Stimulated activated naive CD8-positive, alpha-beta T cell treated with anti-CD3 and anti-CD28 coated beads, Interleukin-15, amount 100 ng/mL, for 72 hours (primary cell): ENCODE data around the gene PRPF18.
A peak's percentile ranks its signal among the peaks of the same experiment; 100 is the strongest.

Source experiments
- ATAC-seq: fragments of 150-1000 bp; cut with Tn5 transposase; 2 replicates; pipeline ENCODE4 v1.10.0; 2021; ENCODE audit warnings: mild to moderate bottlenecking, moderate library complexity
- DNase-seq, 2 donors: peaks; one replicate each; pipeline ENCODE4 v3.0.0; 2021 to 2022
- H3K27ac Mint-ChIP-seq, 2 donors: one replicate each; pipeline ENCODE4 v1.8.0; 2022; ENCODE audit warnings: mild to moderate bottlenecking in 2 of 2, mixed read lengths in 2 of 2, moderate library complexity in 2 of 2
- H3K27me3 Mint-ChIP-seq: one replicate; pipeline ENCODE4 v1.8.0; 2022; ENCODE audit warnings: mixed read lengths
- H3K4me1 Mint-ChIP-seq: one replicate; pipeline ENCODE4 v1.8.0; 2022; ENCODE audit warnings: mild to moderate bottlenecking, mixed read lengths
- H3K4me3 Mint-ChIP-seq, 2 donors: one replicate each; pipeline ENCODE4 v1.8.0; 2022; ENCODE audit warnings: mild to moderate bottlenecking in 2 of 2, mixed read lengths in 2 of 2, moderate library complexity in 1 of 2
- H3K9me3 Mint-ChIP-seq, 2 donors: one replicate each; pipeline ENCODE4 v1.8.0; 2022; ENCODE audit warnings: mixed read lengths in 2 of 2

The PRPF18 gene

DNA sequence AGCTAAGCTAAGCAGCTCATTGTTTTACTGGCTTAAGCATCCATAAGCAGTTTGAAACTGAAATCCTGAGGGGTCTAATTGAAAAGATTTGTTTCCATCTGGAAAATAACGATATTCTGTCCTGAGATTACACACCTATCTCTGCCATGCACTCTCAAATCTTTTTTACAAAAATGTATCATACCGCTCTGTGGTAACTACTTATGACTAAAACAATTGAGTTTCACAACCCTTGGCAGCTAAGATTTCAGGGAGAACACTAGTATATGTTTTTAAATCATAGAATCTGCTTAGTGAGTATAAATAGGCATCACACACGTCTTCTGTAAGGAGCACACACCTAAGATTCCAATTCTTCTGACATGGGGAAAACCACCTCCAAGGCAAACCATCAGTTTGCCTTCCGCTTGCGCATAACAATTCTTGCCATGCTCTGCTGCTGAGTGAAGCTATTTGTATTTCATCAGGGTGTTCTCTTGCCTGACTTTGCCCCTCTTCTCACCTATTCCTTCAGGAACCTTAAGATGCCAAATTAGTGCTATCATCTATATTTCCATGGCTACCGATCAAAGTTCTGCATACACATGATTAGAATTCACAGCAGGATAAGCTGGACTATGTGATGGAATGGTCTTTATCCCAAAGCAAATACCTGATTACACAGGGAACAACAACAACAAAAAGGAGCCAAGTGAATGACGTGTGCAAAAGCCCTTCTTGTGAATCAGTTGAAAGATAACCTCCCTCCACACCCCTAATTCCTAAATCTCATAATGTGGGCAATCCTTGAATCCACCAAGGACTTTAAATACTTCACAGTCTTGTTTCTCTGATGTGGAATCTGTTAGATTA lies 40.9 kb downstream of the PRPF18 start:
- no peak for DNase-seq
- ATAC-seq = no peak
- Mint-ChIP-seq H3K9me3 (no peaks in the 10 kb centered on the region), H3K4me3 (no peak overlapping the region), H3K27me3 (no peaks in the 10 kb centered on the region), H3K27ac (no peak overlapping the region), H3K4me1 (no peaks in the 10 kb centered on the region)

DNA sequence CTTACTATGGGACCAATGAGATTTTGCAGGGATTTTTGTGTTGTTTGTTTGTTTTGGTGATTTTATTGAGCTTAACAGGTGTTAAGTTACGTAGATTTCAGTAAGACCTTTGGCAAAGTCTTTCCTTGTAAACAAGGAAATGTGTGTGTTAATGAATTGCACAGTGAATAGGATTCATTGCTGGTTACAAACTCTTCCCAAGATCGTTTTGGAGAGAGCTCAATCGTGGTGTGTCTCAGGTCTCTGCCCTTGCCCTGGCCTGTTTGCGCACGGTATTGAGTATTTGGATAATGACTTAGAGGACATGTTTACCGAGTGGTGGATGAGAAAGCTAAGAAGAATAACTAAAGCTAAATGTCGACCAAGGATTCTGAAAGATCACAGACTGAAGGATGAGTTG lies 41.9 kb downstream of the PRPF18 start:
- Mint-ChIP-seq H3K27me3 (no peaks in the 10 kb centered on the region), H3K4me3 (no peak overlapping the region), H3K4me1 (no peaks in the 10 kb centered on the region), H3K27ac (no peak overlapping the region), H3K9me3 (no peaks in the 10 kb centered on the region)
- DNase-seq (no peak), ATAC-seq (no peak)

DNA sequence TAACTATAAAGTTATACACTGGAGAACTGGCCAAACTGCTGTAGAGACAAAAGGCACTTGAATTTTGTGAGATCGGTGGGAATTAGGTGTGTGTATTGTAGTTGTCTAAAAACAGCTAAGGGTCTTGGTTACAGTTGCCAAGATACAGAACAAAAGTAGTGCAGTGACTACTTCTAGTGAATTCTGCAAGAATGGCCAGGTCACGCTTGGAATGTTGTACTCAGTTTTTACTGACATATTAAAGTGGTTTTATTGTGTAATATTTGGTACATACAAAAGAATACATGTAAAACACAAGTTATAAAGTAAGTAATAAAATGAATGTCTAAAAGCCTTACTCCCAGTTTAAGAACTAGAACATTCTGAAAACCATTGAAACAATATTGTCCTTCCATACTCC lies 42.4 kb downstream of the PRPF18 start:
- ATAC-seq (no peak), DNase-seq (no peak)
- H3K4me3 Mint-ChIP-seq = no peak overlapping the region
- no peaks in the 10 kb centered on the region for H3K27me3 Mint-ChIP-seq
- H3K9me3 Mint-ChIP-seq = no peaks in the 10 kb centered on the region
- H3K27ac Mint-ChIP-seq = no peak overlapping the region
- H3K4me1 Mint-ChIP-seq = no peaks in the 10 kb centered on the region

DNA sequence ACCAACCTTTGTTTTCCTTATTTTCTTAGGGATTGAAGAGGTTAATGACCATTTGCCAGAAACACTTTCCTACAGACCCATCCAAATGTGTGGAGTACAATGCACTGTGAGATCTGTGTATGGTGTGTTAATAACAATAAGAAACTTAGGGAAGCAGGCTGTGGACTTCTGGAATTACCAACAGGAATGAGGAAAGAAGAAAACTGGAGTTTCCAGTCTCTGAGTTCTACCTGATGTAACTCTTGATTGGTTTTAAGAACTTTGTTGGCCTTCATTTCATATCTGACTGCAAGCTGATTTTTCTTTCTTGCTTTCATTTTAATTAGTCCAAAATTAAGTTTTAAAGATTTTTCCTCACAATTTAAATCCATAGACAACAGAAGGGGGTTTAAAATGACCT lies 43.5 kb downstream of the PRPF18 start:
- DNase-seq (no peak), ATAC-seq (no peak)
- Mint-ChIP-seq H3K27ac (no peak overlapping the region), H3K4me1 (no peaks in the 10 kb centered on the region), H3K4me3 (no peak overlapping the region), H3K9me3 (no peaks in the 10 kb centered on the region), H3K27me3 (no peaks in the 10 kb centered on the region)

DNA sequence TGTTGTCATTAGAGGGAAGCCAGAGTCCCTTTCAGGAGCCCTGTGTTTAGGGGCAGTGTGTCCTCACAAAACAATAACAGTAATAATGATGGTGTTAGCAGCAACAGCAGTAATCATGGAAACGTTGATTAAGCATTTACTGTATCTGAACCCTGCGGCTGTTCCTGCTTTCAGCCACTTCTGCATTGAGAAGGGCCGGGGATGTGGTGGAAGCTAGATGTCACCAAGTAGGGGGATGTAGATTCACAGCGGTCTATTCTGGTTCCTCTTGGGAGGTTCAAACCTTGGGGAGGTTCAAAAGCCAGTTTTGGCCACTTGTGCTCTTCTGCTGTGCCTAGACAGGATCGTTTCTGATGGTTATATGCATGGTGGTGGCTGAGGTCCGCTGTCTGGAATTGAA lies 44.8 kb downstream of the PRPF18 start:
- Mint-ChIP-seq H3K27me3 (no peaks in the 10 kb centered on the region), H3K9me3 (no peaks in the 10 kb centered on the region), H3K27ac (no peak overlapping the region), H3K4me3 (no peak overlapping the region), H3K4me1 (no peaks in the 10 kb centered on the region)
- ATAC-seq = no peak
- no peak for DNase-seq

DNA sequence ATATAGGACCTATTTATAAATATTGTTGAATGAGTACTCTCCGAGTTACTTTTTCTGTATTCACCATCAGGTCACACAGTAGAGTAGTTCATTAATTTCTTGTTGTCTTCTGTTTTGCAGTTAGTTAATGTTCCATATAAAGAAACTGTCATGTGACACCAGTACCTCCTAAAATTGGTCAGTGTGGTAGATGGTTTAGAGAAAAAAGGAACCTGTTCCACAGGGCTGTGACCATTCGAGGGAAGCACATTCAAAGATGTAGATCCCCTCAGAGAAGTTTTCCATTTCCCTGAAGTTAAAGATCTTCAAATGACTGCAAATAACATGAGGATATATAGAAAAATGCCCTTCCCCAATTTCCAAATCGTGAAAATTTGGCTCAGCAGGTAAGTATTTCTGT lies 45.7 kb downstream of the PRPF18 start:
- no peak for DNase-seq

DNA sequence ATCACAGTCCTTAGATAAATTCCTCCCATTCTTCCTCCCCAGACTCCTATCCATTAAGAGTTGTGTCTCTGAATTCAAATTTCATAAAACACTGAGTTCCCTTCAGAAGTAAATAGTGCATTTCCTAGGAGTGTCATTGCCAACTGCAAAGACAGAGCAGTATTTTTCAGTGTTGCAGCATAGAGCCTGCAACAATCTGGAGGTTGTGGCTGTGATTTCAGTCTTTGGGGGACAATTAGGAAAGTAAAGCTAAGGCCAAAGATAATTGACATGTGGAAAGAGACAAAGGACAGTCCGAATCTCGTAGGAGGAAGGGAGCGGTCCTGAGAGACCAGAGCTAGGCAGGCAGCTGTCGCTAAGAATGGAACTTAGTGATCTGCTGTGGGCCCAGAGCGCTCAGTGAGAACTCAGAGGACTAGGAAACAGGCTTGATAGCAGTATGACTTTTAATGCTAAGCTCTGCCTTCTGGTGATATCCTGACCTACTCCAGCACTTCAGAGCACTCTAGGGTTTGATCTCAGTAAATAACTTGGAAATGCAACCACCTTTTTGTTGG lies 46.2 kb downstream of the PRPF18 start:
- Mint-ChIP-seq H3K4me3 (no peak overlapping the region), H3K9me3 (no peaks in the 10 kb centered on the region), H3K27me3 (no peaks in the 10 kb centered on the region), H3K27ac (peak overlapping the region in 1 of 2 donors; percentile 2), H3K4me1 (no peaks in the 10 kb centered on the region)
- DNase-seq = no peak
- ATAC-seq = no peak

More for the DNA sequence above, 45.7 kb downstream of the PRPF18 start:
- no peak for ATAC-seq
- Mint-ChIP-seq H3K9me3 (no peaks in the 10 kb centered on the region), H3K27me3 (no peaks in the 10 kb centered on the region), H3K27ac (no peak overlapping the region), H3K4me3 (no peak overlapping the region), H3K4me1 (no peaks in the 10 kb centered on the region)

DNA sequence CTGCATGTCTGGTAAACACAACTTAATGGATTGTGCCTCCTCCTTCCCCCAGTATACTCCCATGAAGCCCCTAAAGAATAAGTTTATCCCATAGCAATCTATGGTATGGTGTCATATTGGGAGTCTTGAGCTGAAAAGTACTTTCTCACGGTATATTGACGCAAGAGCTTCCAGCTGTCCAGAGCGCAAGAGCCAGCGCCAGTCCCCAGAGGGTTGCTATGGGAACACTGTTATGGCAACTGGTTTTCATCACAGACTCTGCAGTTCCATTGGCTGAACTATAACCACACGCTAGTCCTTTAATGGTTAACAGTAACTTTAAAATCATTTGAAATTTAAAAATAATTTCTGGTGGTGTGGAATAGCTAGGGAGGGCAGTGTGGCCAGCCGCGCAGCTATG lies 46.9 kb downstream of the PRPF18 start:
- ATAC-seq (no peak), DNase-seq (no peak)
- Mint-ChIP-seq H3K27ac (no peak overlapping the region), H3K27me3 (no peaks in the 10 kb centered on the region), H3K4me1 (no peaks in the 10 kb centered on the region), H3K4me3 (no peak overlapping the region), H3K9me3 (no peaks in the 10 kb centered on the region)

DNA sequence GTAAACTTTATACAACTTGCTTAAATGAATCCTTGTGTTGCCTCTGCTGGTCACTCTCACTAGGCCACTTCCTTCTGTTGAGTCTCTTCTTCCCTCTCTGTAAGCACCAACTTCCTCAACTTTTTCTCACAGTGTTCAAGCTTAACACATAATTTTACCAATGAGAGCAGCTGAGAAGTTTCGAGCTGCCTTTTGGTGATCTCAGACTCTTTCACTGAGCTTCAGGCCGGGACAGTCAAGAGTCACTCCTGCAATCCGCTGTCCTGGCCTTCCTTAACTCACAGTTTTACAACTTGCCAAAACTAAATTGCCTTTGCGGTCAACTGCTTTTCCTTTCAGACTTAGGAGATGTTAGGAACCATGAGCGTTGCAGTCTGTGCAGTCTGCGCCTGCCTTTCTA lies 47.4 kb downstream of the PRPF18 start:
- no peak overlapping the region for H3K4me3 Mint-ChIP-seq
- H3K27me3 Mint-ChIP-seq = no peaks in the 10 kb centered on the region
- no peak for DNase-seq
- no peak overlapping the region for H3K27ac Mint-ChIP-seq
- ATAC-seq = no peak
- H3K9me3 Mint-ChIP-seq = no peaks in the 10 kb centered on the region
- H3K4me1 Mint-ChIP-seq = no peaks in the 10 kb centered on the region

DNA sequence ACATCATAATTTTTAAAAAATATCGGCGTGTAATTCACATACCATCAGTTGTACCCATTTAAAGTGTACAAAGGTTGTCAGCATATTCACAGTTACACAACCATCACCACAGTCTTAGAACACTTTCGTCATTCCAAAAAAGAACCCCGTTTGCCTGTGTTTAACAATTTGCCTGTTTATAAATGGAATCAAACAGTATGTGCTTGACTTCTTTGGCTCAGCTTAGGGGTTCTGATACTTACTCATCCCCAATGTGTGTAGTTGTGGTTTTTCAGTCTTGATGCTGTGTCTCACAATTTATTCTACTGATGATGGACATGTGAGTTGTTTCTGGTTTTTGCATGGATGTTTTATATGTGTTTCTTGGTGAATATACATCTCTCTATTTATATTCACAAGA lies 50.0 kb downstream of the PRPF18 start:
- Mint-ChIP-seq H3K9me3 (peaks cover 15 to 17% of the 10 kb centered on the region in 2 donors), H3K4me1 (no peaks in the 10 kb centered on the region), H3K27me3 (no peaks in the 10 kb centered on the region), H3K27ac (peak overlapping the region in 1 of 2 donors; percentile 36), H3K4me3 (no peak overlapping the region)
- DNase-seq (no peak), ATAC-seq (no peak)

DNA sequence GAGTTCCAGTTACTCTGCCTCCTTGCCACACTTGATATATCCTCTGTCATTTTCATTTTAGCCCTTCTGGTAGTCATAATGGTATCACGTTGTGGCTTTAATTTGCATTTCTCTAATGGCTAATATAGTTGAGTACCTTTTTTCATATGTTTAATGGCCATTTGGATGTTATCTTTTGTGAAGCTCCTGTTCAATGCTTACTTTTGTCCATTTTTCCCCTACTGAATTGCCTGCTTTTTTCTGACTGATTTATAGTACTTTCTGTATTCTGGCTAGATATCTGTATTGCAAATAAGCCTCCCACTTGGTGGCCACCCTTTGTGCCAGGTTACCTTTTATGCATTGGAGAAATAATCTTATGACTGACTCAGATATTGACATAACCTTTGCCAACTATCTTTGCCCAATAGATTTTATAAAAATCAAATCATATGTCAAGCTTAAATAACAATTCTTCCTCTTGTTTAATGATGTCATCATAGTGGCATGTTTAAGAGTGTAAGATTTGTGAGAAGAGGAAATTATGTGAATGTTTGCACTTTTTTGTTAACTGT lies 50.6 kb downstream of the PRPF18 start:
- H3K4me3 Mint-ChIP-seq = no peak overlapping the region
- H3K27me3 Mint-ChIP-seq = no peaks in the 10 kb centered on the region
- no peaks in the 10 kb centered on the region for H3K4me1 Mint-ChIP-seq
- no peak overlapping the region for H3K27ac Mint-ChIP-seq
- ATAC-seq = no peak
- peaks cover 21 to 23% of the 10 kb centered on the region in 2 donors for H3K9me3 Mint-ChIP-seq
- DNase-seq = no peak

DNA sequence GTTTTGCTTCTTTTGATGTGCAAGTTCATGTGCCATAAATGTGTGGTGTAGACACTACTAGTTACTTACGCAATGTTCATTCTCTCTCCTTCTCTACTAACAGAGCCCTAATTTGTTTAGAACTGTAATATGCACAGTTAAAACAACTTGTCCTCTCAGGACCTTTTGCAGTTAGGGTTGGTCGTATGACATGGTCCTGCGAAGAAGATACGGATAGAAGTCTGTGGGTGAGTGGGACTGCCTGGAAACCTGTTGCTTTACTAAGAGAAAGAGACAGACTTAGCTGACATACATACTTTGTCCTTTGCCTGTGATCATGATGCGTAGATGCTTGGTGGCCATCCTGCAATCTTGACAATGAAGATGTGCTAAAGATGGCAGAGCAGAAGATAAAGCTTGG lies 51.1 kb downstream of the PRPF18 start:
- Mint-ChIP-seq H3K4me3 (no peak overlapping the region), H3K4me1 (no peaks in the 10 kb centered on the region), H3K9me3 (peaks cover 26 to 29% of the 10 kb centered on the region in 2 donors), H3K27me3 (no peaks in the 10 kb centered on the region), H3K27ac (no peak overlapping the region)
- ATAC-seq (no peak), DNase-seq (no peak)

DNA sequence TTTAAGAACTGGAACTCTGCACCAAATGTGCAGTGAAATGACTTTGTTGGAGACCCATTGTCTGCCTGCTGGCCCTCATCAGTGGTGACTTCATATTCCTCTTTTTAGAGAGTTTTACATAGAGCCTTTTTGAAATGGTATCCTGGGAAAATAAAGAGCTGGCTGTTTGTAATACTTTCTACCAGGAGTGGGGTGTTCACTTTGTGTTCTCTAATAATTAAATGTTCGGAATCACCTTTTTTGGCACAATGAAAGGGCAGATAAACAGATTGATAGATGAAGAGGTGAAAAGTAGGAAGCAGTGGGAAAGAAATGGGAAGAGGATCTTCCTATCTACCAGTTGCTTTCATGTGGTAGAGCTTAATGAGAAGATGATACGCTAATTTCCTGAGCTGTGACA lies 55.5 kb downstream of the PRPF18 start:
- Mint-ChIP-seq H3K27me3 (no peaks in the 10 kb centered on the region), H3K9me3 (peaks cover 27 to 30% of the 10 kb centered on the region in 2 donors), H3K4me1 (no peaks in the 10 kb centered on the region), H3K27ac (peak overlapping the region in 1 of 2 donors; percentile 1), H3K4me3 (no peak overlapping the region)
- DNase-seq (no peak), ATAC-seq (no peak)

DNA sequence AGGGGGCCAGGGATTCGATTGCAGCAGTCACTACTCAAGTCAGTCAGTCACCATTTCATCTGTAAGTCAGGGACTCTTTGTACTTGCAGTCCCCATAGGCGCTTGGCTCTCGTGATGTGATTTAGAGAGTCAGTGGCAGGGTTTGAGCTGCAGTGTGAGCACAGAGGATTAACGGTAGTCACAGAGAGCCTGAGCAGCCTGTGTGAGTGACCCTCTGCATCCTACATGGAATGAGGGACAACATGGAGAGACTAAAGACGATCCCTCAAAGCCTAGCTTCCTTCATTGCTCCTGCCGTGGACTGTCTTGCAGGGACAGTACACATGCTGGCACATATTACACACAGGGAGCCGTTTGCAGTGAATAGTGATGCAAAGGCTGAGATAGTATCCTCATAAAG lies 56.3 kb downstream of the PRPF18 start:
- no peak for DNase-seq
- H3K27ac Mint-ChIP-seq = no peak overlapping the region
- no peak overlapping the region for H3K4me3 Mint-ChIP-seq
- H3K4me1 Mint-ChIP-seq = peaks cover 1% of the 10 kb centered on the region
- no peak for ATAC-seq
- H3K27me3 Mint-ChIP-seq = no peaks in the 10 kb centered on the region
- peaks cover 27 to 30% of the 10 kb centered on the region in 2 donors for H3K9me3 Mint-ChIP-seq

DNA sequence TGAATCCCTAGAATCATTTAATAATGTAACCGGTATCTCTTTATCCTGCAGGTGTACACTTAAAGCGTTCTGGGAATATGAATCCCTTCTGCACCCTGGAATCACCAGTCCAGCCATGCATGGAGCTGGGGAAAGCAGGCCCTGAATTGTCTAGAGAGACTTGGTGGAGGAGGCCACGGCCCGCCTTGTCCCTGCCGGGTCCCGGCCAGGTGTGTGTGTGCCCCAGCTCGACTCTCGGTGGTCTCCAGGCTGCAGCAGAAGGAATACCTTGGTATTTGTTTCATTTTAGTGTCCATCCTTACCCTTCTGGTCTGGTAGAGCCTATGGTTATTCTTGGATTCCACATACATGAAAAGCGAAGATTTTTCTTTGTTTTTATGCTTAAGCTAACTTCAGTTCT lies 58.1 kb downstream of the PRPF18 start:
- Mint-ChIP-seq H3K9me3 (peaks cover 27 to 30% of the 10 kb centered on the region in 2 donors), H3K4me1 (peaks cover 16% of the 10 kb centered on the region), H3K27ac (no peak overlapping the region), H3K27me3 (no peaks in the 10 kb centered on the region), H3K4me3 (no peak overlapping the region)
- no peak for ATAC-seq
- DNase-seq = no peak

DNA sequence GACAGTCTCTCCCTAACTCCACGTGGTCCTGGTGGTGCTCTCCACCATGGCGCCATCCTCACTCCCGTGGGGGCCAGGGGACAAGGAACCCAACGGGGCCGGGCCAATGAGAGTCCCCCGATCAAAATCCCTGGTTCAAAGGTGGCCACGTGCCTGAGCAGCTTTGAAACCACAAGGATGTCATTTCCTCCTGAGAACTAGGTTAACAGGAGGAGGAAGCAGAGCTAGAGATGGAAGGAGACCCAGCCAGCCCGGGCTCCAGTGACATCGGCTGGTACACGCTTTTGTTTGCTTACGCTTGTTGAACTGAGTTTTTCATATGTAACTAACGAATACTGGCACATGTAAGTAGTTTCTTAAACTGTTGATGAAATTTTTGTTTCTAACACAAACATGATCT lies 61.7 kb downstream of the PRPF18 start:
- no peak overlapping the region for H3K4me3 Mint-ChIP-seq
- H3K4me1 Mint-ChIP-seq = peaks cover 27% of the 10 kb centered on the region
- DNase-seq = no peak
- H3K27ac Mint-ChIP-seq = peak overlapping the region; percentile 34 to 66
- ATAC-seq = no peak
- H3K9me3 Mint-ChIP-seq = no peaks in the 10 kb centered on the region
- no peaks in the 10 kb centered on the region for H3K27me3 Mint-ChIP-seq
